SW480 (cell line): ENCODE measurements around the gene SRCIN1.
A peak's percentile ranks its signal among the peaks of the same experiment; 100 is the strongest.

Experiments used
- DNase-seq: peaks from one replicate; pipeline ENCODE4 v3.0.0-alpha.2; 2016; ENCODE audit warnings: low spot score

SRCIN1 gene

GRCh38 chr17:38583828-38584349 lies 21.9 kb downstream of the SRCIN1 start:
- DNase-seq = no peak

DNA sequence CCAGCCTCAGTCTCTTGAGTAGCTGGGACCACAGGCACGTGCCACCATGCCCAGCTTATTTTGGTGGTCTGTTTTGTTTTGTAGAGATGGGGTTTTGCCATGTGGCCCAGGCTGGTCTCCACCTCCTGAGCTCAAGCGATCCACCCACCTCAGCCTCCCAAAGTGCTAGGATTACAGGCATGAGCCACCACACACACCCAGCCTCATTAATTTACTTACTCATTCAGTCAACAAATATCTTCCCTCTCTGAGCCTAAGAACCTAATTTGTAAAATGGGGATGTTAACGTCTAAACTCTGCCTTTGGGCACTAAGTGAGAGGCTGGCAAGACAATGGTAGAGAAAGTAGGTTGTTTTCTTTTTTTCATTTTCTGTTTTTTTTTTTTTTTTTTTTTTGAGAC lies 22.6 kb downstream of the SRCIN1 start:
- DNase-seq = no peak

DNA sequence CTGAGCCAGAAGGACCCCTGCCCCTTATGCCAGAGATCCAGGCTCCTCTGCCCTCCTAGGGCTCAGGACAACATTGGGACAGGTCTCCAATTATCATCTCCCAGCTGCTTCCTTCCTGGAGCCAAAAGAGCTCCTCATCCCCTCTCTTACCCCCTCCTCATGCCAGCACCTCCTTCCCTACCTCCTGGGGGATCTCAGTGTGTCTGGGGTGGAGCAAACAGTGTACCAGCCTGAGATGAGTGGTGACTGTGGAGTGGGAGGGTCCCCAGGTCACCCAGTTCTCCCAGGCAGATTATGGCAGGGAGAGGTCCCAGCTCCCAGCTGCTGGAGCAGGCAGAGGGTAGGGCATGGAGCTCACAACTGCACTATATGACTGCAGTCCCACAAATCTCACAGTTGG lies 23.7 kb downstream of the SRCIN1 start:
- DNase-seq = no peak

DNA sequence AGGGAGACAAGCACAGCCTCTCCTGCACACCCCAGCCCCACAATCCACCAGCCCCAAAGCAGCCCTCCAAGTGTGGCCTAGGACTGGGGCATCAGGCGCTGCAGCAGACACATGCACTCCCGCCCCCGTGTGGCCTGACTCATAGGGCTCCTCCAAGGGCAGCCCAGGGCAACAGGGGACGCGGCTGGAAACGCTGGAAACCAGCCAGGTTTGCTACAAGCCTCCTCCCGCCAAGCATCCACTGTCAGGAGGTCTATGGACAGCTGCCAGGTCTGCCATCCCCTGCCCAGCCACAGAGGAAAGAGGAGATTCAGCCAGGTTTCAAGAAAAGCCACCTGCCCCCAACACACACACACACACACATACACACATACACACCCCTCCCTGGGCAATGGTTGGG lies 25.8 kb downstream of the SRCIN1 start:
- peak; percentile 71 for DNase-seq

GRCh38 chr17:38579083-38579480 lies 26.7 kb downstream of the SRCIN1 start:
- DNase-seq = no peak

DNA sequence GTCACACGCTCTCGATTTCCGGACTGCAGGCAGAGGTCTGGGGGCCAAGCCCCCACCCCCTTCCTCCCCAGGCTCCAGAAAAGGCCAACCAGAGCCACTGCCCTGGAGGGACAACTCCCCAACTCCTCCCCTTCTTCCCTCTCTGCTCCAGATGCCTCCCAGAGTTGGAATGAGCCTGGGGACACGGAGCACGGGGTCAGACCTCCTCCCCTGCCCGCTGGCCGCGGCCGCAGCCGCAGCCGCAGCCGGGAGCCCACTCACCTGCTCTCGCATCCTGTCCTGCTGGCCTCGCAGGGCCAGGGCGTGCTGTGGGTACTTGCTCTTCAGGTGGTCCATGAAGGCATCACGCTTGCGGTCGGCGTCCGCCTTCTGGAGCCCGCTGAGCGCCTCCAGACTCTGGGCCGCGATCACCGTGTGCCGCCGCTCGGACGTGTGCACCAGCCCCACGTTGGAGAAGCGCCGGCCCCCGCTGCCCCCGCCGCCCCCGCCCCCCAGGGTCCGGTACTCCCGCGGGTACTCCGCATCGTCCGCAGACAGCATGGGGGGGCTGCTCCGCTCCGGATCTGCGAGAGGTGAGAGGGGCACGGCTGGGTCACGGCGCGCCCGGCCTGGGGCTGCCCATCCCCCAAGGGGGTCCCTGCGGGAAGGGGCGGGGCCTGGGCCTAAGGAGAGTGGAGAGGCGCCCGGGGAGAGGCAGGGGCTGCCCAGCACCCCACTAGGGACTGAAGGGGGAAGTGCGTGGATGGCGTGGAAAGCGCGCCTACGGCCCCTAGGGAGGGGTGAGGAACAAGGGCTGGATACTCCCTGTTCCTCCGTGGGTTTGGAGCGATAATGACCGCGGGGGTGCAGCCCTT lies 27.3 kb downstream of the SRCIN1 start:
- DNase-seq = no peak

- DNase-seq = no peak
Observed at GRCh38 chr17:38577645-38578173, 28.0 kb downstream of the SRCIN1 start.

DNA sequence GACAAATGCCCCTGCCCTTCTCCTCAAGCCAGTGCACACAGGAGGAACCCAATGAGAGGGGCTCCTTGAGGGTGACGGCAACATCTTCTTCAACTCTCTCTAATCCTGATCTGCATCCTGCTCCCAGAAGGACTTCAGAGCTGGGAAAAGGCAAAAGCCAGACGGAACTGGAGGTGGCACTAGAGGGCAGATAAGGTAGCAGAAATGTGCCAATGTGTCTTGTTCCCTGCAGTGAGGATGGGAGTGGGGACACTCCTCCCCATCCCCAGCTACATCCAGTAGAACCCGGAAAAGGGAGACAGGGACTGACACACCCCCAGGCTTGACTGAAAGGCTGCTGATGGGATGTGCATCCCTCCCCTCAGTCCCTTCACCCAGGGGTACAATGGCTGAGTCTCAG lies 28.5 kb downstream of the SRCIN1 start:
- no peak for DNase-seq

DNA sequence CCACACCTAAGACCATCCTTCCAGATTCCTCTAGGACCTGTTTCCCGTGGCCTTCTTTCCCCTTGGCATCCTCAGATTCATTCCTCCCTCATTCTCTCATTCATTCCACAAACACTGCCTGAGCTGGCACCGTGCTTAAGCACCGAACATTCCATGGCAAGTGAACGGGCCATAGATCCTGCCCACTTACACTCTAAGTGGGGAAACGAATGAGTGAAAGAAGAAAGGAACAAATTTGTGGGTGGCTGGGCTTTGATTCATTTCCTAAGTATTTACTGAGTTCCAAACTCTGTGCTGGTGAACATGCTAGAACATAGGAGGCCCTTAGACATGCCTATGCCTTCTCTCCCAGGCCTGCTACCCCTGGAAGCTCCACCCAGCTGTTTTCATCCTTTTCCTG lies 30.0 kb downstream of the SRCIN1 start:
- no peak for DNase-seq

GRCh38 chr17:38574712-38575111 lies 31.0 kb downstream of the SRCIN1 start:
- no peak for DNase-seq

- peak; percentile 38 for DNase-seq
Observed at GRCh38 chr17:38572669-38573365, 32.9 kb downstream of the SRCIN1 start.

- DNase-seq = no peak
Observed at GRCh38 chr17:38571833-38572668, 33.7 kb downstream of the SRCIN1 start.

DNA sequence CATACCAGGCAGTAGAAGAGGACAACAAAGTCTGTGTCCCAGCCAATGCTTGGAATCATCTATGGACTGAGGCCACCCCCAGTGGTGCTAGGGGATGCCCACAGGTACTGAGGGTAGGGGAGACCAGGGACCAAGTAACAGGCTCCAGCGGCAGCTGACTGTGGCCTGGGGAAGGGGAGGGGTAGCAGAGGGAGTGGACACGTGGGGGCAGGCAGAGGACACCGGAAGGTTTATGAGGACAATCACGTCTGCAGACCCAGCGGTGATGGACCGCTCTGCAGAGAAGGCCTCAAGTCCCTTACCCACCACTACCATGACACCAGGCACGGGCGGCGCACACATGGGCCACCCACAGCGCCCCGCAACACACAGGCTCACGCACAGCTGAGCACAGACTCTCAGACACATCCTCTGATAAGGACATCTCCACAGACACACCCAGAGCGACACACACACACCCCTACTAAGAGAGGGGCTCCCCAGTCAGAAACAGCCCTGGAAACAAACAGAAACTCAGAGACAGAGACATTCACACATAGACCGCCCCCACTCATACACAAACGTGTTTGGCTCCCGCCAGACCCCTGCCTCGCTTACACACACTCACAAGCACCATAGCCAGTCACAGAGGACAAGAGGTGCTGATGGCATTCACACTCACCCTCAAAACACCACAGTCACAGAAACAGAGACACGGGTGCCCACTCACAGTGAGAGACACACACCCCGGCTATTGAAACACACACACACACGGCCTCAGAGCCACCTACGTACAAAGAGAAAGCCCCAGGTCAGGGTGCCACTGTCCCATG lies 35.8 kb downstream of the SRCIN1 start:
- no peak for DNase-seq

DNA sequence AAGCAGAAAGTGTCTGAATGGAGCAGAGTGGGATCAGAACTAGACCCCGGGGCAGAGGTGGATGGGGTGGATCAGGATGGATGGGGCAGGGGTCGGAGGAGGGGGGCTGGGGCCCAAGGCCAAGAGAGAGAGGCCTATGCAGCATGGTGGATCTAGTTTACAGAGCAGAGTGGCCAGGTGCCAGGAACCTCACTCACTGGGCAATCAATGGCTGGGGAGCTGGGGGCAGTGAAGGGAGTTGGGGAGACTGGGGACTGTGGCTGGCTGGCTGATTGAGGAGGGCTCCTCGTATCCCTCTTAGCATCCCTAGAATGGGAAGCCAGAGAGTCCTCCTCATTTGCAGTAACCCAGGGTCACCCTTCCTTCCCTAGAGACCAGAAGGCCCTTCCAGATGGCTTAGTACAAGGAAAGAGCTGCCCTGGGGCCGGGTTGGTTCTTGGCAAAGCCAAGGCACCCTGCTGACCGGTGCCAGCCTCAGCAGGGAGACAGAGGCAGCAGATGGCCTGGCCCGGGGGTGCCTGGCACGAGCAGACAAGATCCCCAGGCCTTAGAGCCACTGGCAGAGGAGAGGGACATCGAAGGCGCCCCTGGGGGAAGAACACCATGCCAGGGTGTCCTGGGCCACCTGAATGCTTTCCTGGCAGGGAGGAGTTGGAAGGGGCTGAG lies 36.8 kb downstream of the SRCIN1 start:
- DNase-seq = no peak

DNA sequence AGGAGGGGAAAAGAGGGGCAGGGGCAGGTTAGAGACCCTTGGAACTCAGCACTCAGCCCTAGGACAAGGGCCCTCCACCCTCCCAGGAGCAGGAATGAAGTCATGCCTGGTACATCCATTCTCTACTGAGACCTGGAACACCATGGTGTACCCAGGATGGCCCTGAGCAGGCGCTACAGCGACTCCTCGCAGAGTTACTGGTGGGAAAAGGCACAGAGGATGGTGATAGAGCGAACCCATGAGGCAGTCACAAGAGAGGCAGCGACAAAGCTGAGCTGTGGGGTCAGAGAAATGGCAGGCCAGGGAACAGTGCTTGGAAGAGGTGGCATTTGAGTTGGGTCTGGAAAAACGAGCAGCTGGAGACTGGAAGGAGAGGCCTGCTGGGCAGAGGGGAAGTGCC lies 37.5 kb downstream of the SRCIN1 start:
- no peak for DNase-seq

DNA sequence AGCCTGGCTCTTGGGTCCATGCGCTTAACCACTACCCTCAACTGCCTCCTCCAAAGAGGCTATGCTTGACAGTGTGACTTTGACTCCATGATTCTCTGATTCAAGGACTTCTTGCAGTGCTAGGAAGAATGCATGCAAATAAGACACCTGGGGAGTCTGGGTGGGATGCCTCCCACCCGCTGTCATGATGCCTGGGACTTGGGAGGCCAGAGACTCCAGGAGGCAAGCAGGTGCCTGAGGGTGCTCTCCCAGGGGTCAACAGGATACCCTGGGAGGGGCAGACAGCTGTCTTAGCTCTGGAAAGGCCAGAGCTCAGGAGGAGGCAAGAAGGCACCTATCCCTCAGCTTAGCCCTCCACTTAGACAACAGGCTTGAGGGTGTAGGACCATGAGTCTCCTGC lies 38.4 kb downstream of the SRCIN1 start:
- no peak for DNase-seq

DNA sequence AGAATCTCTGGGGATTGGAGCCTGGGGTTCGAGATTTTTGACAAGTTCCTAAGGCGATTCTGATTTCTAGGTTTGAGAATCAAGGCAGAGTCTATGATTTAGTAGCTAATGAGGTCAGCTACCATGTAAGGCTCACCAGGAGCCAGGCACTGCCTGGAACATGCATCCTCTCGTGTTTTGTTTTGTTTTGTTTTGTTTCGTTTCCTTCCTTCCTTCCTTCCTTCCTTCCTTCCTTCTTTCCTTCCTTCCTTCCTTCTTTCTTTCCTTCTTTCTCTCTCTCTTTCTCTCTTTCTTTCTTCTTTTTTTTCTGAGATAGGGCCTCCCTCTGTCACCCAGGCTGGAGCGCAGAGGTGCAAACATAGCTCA lies 39.1 kb downstream of the SRCIN1 start:
- no peak for DNase-seq

DNA sequence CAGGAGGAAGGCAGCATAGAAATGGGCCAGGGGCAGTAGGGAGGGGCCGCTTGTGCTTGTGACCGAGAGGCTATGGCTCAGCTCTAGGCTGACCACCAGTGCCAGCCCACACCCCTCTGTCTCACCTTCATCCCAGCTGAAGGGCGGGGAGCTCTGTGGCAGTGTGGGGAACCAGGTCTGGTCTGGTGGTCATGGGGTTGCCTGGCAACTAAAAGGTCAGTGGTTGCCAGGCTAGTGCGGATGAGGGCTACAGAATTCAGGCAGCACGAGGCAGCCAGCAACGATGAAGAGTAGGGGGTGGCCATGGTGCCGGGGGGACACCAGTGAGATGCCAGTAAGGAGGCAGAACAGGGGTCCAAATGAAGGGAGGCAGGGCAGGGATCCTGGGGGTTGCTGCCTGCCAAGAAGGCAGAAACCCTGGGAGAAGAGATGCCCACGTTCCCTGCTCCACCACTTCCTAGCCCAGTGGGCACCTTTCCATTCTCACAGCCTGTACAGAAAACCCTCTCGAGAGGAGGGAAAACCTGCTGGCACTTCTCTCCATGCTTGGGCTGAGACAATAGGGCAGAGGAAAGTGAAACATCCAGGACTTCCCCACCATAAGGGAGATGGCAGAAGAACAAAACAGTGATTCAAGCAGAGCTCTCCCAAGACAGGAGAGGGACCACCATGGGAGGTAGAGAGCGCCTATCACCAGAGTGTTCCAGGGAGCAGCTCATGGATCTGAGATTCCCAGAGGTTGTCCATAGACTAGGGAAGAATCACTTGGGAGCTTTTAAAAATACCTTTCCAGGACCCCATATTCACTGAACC lies 39.7 kb downstream of the SRCIN1 start:
- DNase-seq = no peak

DNA sequence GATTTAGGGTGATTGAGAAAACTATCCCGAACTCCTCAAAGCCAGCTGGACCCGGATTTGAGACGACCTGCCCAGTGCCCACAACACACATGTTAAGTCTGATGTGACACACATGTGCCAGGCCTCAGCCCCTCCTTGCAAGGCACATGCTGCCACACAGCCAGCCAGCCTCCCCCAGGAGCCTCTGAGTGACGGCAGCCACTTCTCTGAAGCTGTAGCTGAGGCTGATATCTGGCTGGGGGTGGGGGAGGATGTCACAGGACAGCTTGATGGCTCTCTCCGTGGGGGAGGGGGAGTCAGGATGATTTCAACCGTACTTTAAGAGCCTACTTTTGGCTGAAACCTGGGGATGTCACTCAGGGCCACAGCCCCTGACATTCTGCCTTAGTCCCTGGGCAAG lies 40.9 kb downstream of the SRCIN1 start:
- DNase-seq = no peak

GRCh38 chr17:38564254-38564837 lies 41.4 kb downstream of the SRCIN1 start:
- no peak for DNase-seq
